Inflammatory macrophage treated with lipopolysaccharide for 4 hours (primary cell): ENCODE results near the gene STEAP3.

Source experiments
- DNase-seq: peaks from one replicate; pipeline ENCODE4 v3.0.0-alpha.2; 2020

STEAP3 gene

DNA sequence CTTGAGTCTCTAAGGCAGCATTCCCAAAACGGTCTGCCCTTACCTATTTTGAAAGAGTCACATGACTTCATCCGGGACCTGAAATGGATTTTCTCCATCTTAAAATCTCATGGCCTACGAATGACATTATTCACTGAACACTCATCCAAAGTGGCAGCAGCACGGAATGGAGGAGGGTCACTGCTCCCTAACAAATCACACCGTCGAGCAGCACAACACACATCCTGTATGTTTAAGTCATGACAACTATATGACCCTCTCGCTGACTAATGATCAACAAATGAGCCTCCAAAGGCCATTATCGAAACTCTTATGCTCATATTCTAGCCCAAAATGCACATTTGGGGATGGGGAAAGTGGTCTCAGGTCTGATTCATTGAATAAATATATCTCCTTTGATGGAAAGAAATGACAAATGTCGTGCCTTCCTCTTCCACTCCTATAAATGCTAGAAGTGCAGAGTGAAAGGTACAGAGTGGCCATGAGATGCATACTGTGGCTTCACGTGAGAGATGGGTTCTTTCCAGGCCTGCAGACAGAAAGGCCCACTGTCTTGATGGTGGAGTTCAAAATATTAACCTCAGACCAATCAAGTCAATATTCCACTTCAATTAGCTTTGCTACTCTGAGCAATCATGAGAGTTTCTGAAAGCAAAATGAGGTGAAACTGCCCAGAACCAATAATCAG, 72.2 kb downstream of the STEAP3 start:
- DNase-seq: no peak

DNA sequence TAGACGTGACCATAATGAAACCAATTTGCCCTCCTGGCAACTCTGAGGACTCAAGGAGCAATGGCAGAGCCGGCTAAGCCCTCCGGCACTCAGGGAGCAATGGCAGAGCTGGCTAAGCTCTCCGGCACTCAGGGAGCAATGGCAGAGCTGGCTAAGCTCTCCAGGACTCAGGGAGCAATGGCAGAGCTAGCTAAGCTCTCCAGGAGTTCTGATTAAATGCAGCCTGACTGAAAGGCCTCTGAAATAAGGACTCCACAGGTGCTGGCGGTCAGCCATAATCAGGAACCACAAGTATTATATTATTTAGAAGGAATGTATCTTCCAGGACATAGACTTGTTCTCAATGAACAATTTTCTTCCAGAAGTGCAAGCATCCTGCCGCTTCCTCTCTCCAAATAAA, 77.8 kb downstream of the STEAP3 start:
- no peak for DNase-seq

DNA sequence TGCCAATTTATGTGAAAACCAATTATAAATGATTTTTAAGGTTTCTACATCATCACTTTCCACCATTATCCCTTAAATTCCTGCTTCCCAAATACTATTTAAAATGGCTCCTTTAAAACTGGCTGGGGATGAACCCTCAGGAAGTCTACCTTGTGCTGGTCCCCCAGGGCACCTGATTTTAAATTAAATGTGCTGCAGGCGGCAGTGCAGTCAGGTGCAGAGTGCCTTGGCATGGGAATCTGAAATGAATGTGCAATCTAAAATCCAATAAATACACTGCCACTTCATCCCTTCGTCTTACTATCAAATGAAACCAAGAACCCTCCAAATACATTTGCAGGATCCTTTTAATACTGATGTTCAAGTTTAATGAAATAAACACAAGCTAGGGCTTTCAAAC, 81.2 kb downstream of the STEAP3 start:
- no peak for DNase-seq

DNA sequence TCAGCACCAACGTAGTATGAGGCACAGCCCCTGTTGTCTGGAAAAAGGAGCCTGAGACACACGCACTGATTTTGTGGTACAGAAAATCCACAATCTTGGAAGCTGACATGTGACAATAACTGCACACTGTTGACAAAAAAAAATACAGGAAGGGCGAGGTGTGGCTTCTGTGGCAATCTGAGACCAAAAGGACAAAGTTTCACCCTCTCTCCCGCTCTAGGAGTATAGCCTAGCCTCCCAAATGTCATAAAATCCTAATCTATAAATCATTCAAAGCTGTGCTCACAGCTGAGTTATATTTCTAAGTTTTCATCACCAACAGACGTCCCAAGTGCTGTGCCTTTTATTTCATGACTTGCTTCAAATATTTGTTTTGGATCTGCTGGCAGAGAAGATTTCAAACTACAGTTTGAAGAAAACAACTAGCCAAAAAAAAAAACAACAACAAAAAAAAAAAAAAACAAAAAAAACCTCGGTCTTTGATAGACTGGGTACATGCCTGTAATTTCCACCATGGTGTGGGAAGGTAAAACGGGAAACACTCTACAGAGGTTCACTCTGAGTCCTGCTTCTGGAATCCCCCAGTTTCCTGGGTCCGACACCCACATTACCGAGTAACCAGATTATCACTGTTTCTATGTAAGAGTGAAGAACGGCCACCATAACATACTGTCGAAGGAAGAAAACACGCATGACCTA, 82.0 kb downstream of the STEAP3 start:
- no peak for DNase-seq

DNA sequence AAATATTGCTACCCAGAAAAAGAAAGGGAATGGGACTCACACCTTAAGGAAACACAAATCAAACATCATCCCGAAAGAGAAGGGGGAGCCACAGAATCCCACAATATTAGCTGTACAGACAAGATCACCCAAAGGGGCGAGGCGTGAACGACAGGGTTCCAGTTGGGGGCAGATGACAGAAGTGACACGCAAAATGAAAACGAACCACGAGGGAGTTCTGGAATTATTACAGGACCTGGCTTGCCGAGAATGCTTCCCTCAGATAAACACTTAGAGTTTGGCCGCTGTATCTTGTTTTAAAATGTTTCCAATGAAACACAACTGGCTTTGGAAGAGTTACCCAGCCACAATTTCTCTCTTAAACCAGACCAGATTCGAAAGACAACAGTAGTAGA, 82.6 kb downstream of the STEAP3 start:
- DNase-seq: no peak

DNA sequence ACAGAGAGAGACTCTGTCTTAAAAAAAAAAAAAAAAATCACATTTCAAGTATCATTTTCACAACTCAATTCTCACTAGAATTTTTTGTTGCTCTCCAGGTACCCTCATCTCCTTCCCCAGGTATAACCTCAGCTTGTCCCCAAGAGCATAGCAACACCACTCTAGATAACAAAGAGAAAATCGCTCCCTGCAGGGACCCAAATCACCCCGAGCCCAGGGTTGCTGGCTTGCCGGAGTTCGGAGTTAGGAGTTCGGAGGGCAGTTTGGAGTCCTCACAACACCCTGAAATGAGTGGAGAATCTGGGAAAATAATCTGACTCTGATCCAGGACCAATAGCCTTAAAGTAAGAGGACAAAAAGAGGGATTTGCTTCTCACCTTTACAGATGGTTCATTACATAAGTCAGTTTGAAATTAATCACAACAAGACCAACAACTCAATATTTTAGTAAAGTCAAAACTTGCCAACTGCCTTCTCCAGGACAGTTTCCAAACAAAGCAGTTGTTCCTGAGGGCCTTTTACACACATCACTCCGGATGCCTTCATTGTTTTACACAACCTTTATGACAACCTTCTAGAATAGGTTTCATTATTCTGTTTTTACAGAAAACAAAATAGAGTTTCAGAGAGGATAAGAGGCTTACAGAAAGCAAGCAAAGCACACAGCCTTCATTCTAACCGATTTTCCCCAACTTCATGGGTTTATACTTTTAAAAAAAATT, 83.9 kb downstream of the STEAP3 start:
- DNase-seq: no peak

DNA sequence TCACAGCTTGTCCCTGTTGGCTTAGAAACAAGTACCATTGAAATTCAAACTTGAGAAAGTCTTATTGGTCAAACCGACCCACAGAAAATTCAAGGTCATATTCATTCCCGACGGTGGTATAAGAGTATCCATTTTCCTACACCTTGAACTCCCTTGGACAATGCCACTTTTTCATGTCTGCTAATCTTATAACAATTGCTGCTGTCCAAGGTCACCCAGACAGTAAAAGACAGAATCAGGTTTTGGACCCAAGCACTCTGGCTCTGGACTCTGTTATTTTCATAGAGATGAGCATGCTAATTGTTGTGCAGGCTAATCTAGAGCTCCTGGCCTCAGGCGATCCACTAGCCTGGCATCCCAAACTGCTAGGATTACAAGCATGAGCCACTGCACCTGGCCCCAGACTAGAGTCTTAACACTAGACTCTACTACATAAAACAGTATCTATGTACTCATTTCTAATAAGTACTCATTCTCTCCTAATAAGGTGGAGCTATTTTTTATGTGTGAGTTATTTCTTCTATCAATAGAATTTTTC, 85.2 kb downstream of the STEAP3 start:
- DNase-seq: no peak

DNA sequence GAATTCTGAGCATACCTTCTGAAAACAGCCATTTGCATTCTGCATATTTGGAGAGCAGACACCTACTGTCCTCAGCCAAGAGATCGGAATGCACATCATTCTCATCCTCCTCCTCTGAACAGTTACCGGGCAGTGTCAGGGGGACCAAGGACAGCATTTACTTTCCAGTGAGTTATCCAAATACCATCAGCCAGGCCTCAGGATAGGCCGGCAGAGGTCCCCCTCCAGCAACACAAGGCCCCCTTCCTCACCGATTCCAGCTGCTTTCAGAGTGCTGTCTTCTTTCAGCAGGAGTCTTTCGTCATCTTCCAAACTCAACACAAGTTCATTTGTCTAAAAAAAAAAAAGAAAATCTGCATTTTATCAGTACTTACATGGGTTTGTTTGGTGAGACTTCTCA, 87.7 kb downstream of the STEAP3 start:
- DNase-seq: no peak

DNA sequence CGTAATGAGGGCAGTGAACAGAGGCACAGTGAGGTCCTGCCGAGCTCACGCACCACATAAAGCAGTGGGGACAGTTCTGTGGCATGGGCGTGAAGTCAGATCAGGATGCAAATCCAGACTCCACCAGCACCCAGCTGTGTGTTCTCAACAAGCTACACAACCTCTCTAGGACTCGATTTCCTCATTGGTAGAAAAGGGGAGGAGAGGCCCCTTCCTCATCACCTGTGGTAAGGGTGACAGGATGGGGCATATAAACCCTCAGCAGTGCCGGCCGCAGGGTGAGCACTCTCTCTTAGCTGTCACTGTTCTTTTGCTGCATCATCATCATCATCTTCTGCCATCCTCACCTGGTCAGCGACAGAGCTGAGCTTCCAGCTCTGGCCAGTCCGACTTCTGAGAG, 88.2 kb downstream of the STEAP3 start:
- no peak for DNase-seq
